IMR-90 (cell line): ENCODE measurements around the gene PFN2. TPM values are rescaled to one million over a fixed set of nuclear protein-coding genes. Genes with fewer than 3 reads are reported as not detected.

Experiments
- ATAC-seq: fragments of 200-7000 bp; cut with Tn5 transposase; 2 replicates; pipeline ENCODE4 v1.9.1; 2020; ENCODE audit warnings: low read depth, mild to moderate bottlenecking, moderate library complexity
- BruUV-seq: library from RNA; stranded (reverse); fragments of 400-500 nt; replicated peaks from 2 replicates; lab custom pipeline; 2021; lab: Mats Ljungman, UMichigan
- CTCF ChIA-PET: fragments of 300-600 bp; formaldehyde crosslinking; extraction: SDS; loops from one replicate; lab custom pipeline; 2021; ENCODE audit warnings: antibody characterized with exemption; lab: Yijun Ruan, JAX
- POLR2A ChIA-PET: fragments of 300-600 bp; sonication (Branson Sonifier 250); formaldehyde crosslinking; loops from one replicate; lab custom pipeline; 2022; ENCODE audit warnings: antibody characterized with exemption; ENCODE audit not compliant: unreplicated experiment; lab: Charles Lee
- DNase-seq: peaks from one replicate; pipeline ENCODE4 v3.0.0; 2013
- H2AFZ ChIP-seq: replicated peaks from 2 replicates; pipeline ENCODE3; 2013; ENCODE audit warnings: low read length, mild to moderate bottlenecking; ENCODE audit not compliant: poor library complexity
- H2AK5ac ChIP-seq: 2 replicates; pipeline ENCODE4 v1.6.1; 2013; ENCODE audit warnings: low read depth, low read length, inconsistent platforms
- H2AK9ac ChIP-seq: replicated peaks from 2 replicates; pipeline ENCODE3; 2013; ENCODE audit warnings: mild to moderate bottlenecking, low read depth, low read length, moderate library complexity; ENCODE audit not compliant: poor library complexity
- H2BK120ac ChIP-seq: 2 replicates; pipeline ENCODE4 v1.6.1; 2013; ENCODE audit warnings: low read depth, low read length, inconsistent platforms
- H2BK15ac ChIP-seq: 3 replicates; pipeline ENCODE4 v1.6.1; 2013; ENCODE audit warnings: low read depth, low read length, inconsistent platforms
- H2BK20ac ChIP-seq: 2 replicates; pipeline ENCODE4 v1.6.1; 2013; ENCODE audit warnings: low read depth, mild to moderate bottlenecking, inconsistent platforms, low read length, moderate library complexity
- H2BK5ac ChIP-seq: 2 replicates; pipeline ENCODE4 v1.6.1; 2013; ENCODE audit warnings: mild to moderate bottlenecking, low read depth, low read length, inconsistent platforms; ENCODE audit not compliant: poor library complexity, severe bottlenecking
- H3K14ac ChIP-seq: replicated peaks from 2 replicates; pipeline ENCODE4 v1.6.1; 2013; ENCODE audit warnings: low read depth, low read length, inconsistent platforms
- H3K18ac ChIP-seq: 2 replicates; pipeline ENCODE4 v1.6.1; 2013; ENCODE audit warnings: low read depth, low read length, control low read depth
- H3K23ac ChIP-seq: 2 replicates; pipeline ENCODE4 v1.6.1; 2013; ENCODE audit warnings: low read depth, low read length, inconsistent platforms
- H3K27ac ChIP-seq: 2 replicates; pipeline ENCODE4 v1.5.1; 2013; ENCODE audit warnings: mild to moderate bottlenecking, control low read depth, low read length; ENCODE audit not compliant: insufficient read depth
- H3K27me3 ChIP-seq: 2 replicates; pipeline ENCODE4 v1.6.1; 2013; ENCODE audit warnings: low read length; ENCODE audit not compliant: control insufficient read depth, insufficient read depth
- H3K36me3 ChIP-seq: 2 replicates; pipeline ENCODE4 v1.6.1; 2013; ENCODE audit warnings: low read length, mixed read lengths; ENCODE audit not compliant: control insufficient read depth, insufficient read depth
- H3K4ac ChIP-seq: 2 replicates; pipeline ENCODE4 v1.6.1; 2013; ENCODE audit warnings: low read depth, low read length, inconsistent platforms
- H3K4me1 ChIP-seq: 2 replicates; pipeline ENCODE4 v1.6.1; 2013; ENCODE audit warnings: low read length, mixed read lengths; ENCODE audit not compliant: control insufficient read depth, insufficient read depth
- H3K4me2 ChIP-seq: 2 replicates; pipeline ENCODE4 v1.6.1; 2013; ENCODE audit warnings: low read depth, mild to moderate bottlenecking, control low read depth, low read length, moderate library complexity
- H3K4me3 ChIP-seq: 2 replicates; pipeline ENCODE4 v1.5.1; 2013; ENCODE audit warnings: low read depth, mild to moderate bottlenecking, control low read depth, low read length, moderate library complexity; ENCODE audit not compliant: insufficient read depth
- H3K56ac ChIP-seq: 2 replicates; pipeline ENCODE4 v1.6.1; 2013; ENCODE audit warnings: low read length, inconsistent platforms; ENCODE audit not compliant: insufficient read depth; ENCODE audit errors: extremely low read depth
- H3K79me1 ChIP-seq, 2 experiments: 2 replicates each; pipeline ENCODE4 v1.6.1; 2013; ENCODE audit warnings: low read length in 2 of 2, inconsistent platforms in 1 of 2, low read depth in 1 of 2
- H3K9ac ChIP-seq: 2 replicates; pipeline ENCODE4 v1.6.1; 2013; ENCODE audit warnings: low read depth, low read length, control low read depth
- H3K9me1 ChIP-seq: 2 replicates; pipeline ENCODE4 v1.6.1; 2013; ENCODE audit warnings: low read length, inconsistent platforms; ENCODE audit not compliant: insufficient read depth
- H3K9me3 ChIP-seq: 2 replicates; pipeline ENCODE4 v1.6.1; 2013; ENCODE audit warnings: low read length; ENCODE audit not compliant: control insufficient read depth, insufficient read depth
- H4K20me1 ChIP-seq: 2 replicates; pipeline ENCODE4 v1.6.1; 2013; ENCODE audit warnings: low read length, inconsistent platforms; ENCODE audit not compliant: insufficient read depth
- H4K5ac ChIP-seq: 2 replicates; pipeline ENCODE4 v1.6.1; 2013; ENCODE audit warnings: mild to moderate bottlenecking, low read depth, low read length, control low read depth
- H4K8ac ChIP-seq, 2 experiments: 2 replicates each; pipeline ENCODE4 v1.6.1; 2013; ENCODE audit warnings: low read depth in 2 of 2, low read length in 2 of 2, control low read depth in 1 of 2, inconsistent platforms in 1 of 2
- H4K91ac ChIP-seq: 2 replicates; pipeline ENCODE4 v1.6.1; 2013; ENCODE audit warnings: low read depth, low read length, inconsistent platforms; ENCODE audit not compliant: insufficient read depth
- BHLHE40 ChIP-seq: fragments of 150-350 bp; IDR thresholded peaks from 2 replicates; pipeline ENCODE4 v1.6.1; 2016; ENCODE audit warnings: mild to moderate bottlenecking, low read depth, low read length
- MAFK ChIP-seq: IDR thresholded peaks from 2 replicates; pipeline ENCODE4 v1.6.1; 2012; ENCODE audit warnings: low read depth, low read length, improper control_type of control experiment
- MXI1 ChIP-seq: IDR thresholded peaks from 2 replicates; pipeline ENCODE4 v1.6.1; 2012; ENCODE audit warnings: low read depth, mild to moderate bottlenecking, low read length, moderate library complexity, borderline replicate concordance
- NFE2L2 ChIP-seq: fragments of 150-350 bp; IDR thresholded peaks from 2 replicates; pipeline ENCODE4 v1.6.1; 2016; ENCODE audit warnings: low read depth, mild to moderate bottlenecking, low read length
- POLR2A ChIP-seq: IDR thresholded peaks from 2 replicates; pipeline ENCODE4 v1.6.1; 2012; ENCODE audit warnings: mild to moderate bottlenecking, low read depth, low read length
- RAD21 ChIP-seq: IDR thresholded peaks from 2 replicates; pipeline ENCODE4 v1.6.1; 2012; ENCODE audit warnings: low read length, improper control_type of control experiment
- SMC3 ChIP-seq: fragments of 150-350 bp; IDR thresholded peaks from 2 replicates; pipeline ENCODE4 v1.6.1; 2016; ENCODE audit warnings: low read depth, mild to moderate bottlenecking, antibody characterized with exemption, low read length, moderate library complexity
- WGBS, 2 experiments: methylation state at CpG; one replicate each; pipeline versions ENCODE4 v1.1.5 to v1.1.7; 2013; ENCODE audit warnings: missing lambda C conversion rate in 2 of 2; ENCODE audit not compliant: insufficient read length in 1 of 2; ENCODE audit errors: extremely low coverage in 2 of 2; 5-methylcytosine and 5-hydroxymethylcytosine counted together
- dilution Hi-C: fragments of 300-500 bp; cut with HindIII; formaldehyde crosslinking; loops from one replicate; pipeline ENCODE4 v1.14.3; 2018; ENCODE audit warnings: low sequenced_read_pairs; ENCODE audit not compliant: unreplicated experiment
- in situ Hi-C: fragments of 300-500 bp; cut with MboI; formaldehyde crosslinking; loops from 3 replicates; pipeline ENCODE4 v1.14.3; 2019; ENCODE audit warnings: low sequenced_read_pairs, inconsistent platforms, mixed read lengths
- intact Hi-C: fragments of 100-400 bp; cut with micrococcal nuclease; formaldehyde crosslinking; loops from 2 replicates; pipeline ENCODE4 v1.10.0; 2022
- polyA plus RNA-seq, 3 experiments: library from polyadenylated mRNA; depleted of rRNA; stranded (reverse); fragments of >200 nt; gene quantifications; 2 replicates each; pipeline ENCODE4 v1.2.3, GENCODE V29; 2012; ENCODE audit warnings: low replicate concordance in 1 of 3
- total RNA-seq: library from RNA; depleted of rRNA; stranded (reverse); fragments of >200 nt; gene quantifications from 2 replicates; pipeline ENCODE4 v1.2.3, GENCODE V29; 2012
- TF ChIP-seq, protein P1 (sequence below): conservative IDR thresholded peaks from 2 replicates; pipeline ENCODE4 v1.5.1; 2012; ENCODE audit warnings: mild to moderate bottlenecking, low read depth, low read length, improper control_type of control experiment

PFN2 gene
- total and polyA plus RNA-seq, 2 of the 4 experiments (the other 2 are of a cell fraction): 256 to 444 TPM

- H3K36me3 ChIP-seq: 0 out of 2 replicates have a peak, but pooled peaks cover 2% of the 10 kb centered on the region
- intact Hi-C loops: loop anchor here (1.0 to 10.0 kb wide), 5 partner anchors 32 to 578 kb away; partner anchors contain the start of gene TSC22D2
Measured at GRCh38 chr3:149936812-149937230, 33.9 kb downstream of the PFN2 start.

More at GRCh38 chr3:149936812-149937230, 33.9 kb downstream of the PFN2 start:
- ChIA-PET CTCF (interaction anchor here (0.6 to 1.1 kb wide), 3 partner anchors 13 to 559 kb away, joined by 3 to 5 read pairs (median 4); no protein-coding TSS in a partner anchor), POLR2A (interaction anchor here (0.6 kb wide), 1 partner anchor 28 kb away, joined by 3 read pairs; no protein-coding TSS in a partner anchor)
- Histone ChIP-seq H3K4ac (no peak overlapping the region), H2BK5ac (no peak overlapping the region), H3K4me2 (peak overlapping the region; percentile 24; the same call in 1 of the 2 replicates), H4K91ac (no peak overlapping the region), H3K27ac (no peak overlapping the region), H3K18ac (no peak overlapping the region), H3K23ac (no peak overlapping the region), H3K9me1 (no peaks in the 10 kb centered on the region), H2AK5ac (peak overlapping the region; percentile 47; the same call in 1 of the 2 replicates), H3K79me1 (peaks cover 3 to 19% of the 10 kb centered on the region in 2 experiments; a peak in 3 of 4 replicates), H2AFZ (peak overlapping the region; percentile 58), H3K9ac (no peak overlapping the region), H2BK120ac (0 out of 2 replicates have a peak overlapping the region, but pooled peaks have one; percentile 26), H2BK15ac (no peak overlapping the region), H4K5ac (no peak overlapping the region), H3K9me3 (peaks cover 3% of the 10 kb centered on the region; the same call in 1 of the 2 replicates), H4K8ac (peak overlapping the region in 1 of 2 experiments; percentile 19; a peak in 1 of 4 replicates), H2AK9ac (no peak overlapping the region), H3K27me3 (no peaks in the 10 kb centered on the region), H3K56ac (no peak overlapping the region), H3K4me3 (no peak overlapping the region), H2BK20ac (no peak overlapping the region), H3K4me1 (no peaks in the 10 kb centered on the region), H3K14ac (no peak overlapping the region), H4K20me1 (no peaks in the 10 kb centered on the region; the same call in 1 of the 2 replicates)
- dilution Hi-C loops: no loop called here
- peak; percentile 62 for DNase-seq
- in situ Hi-C loops: loop anchor here (10.0 kb wide), 1 partner anchor 568 kb away; no protein-coding TSS in a partner anchor
- TF ChIP-seq, protein P1, sequence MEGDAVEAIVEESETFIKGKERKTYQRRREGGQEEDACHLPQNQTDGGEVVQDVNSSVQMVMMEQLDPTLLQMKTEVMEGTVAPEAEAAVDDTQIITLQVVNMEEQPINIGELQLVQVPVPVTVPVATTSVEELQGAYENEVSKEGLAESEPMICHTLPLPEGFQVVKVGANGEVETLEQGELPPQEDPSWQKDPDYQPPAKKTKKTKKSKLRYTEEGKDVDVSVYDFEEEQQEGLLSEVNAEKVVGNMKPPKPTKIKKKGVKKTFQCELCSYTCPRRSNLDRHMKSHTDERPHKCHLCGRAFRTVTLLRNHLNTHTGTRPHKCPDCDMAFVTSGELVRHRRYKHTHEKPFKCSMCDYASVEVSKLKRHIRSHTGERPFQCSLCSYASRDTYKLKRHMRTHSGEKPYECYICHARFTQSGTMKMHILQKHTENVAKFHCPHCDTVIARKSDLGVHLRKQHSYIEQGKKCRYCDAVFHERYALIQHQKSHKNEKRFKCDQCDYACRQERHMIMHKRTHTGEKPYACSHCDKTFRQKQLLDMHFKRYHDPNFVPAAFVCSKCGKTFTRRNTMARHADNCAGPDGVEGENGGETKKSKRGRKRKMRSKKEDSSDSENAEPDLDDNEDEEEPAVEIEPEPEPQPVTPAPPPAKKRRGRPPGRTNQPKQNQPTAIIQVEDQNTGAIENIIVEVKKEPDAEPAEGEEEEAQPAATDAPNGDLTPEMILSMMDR: peak; percentile 80
- no peak for TF ChIP-seq BHLHE40
- TF ChIP-seq POLR2A: peak; percentile 50; the same call in 1 of the 2 replicates
- no peak for TF ChIP-seq MAFK
- TF ChIP-seq RAD21: peak; percentile 89
- no peak for TF ChIP-seq NFE2L2
- peak; percentile 75 for TF ChIP-seq SMC3
- TF ChIP-seq MXI1: no peak
- ATAC-seq: peak; percentile 79
- no TSS peak for BruUV-seq
- WGBS, 2 experiments: 61% methylated on average over 3 of the region's 7 CpGs; no CpG with 5 or more reads in 1 of the 2 experiments
